B cell (primary cell): ENCODE measurements around the gene RPS6KL1.

Source experiments
- EZH2 ChIP-seq: IDR thresholded peaks from 2 replicates; pipeline ENCODE4 v1.6.1; 2012; ENCODE audit warnings: borderline replicate concordance, low read depth, mild to moderate bottlenecking, moderate library complexity, low read length; ENCODE audit not compliant: insufficient read depth, poor library complexity, severe bottlenecking
- TF ChIP-seq, protein P1 (sequence below): fragments of 200-600 bp; IDR thresholded peaks from one replicate; pipeline ENCODE4 v1.8.0; 2022; ENCODE audit warnings: antibody characterized with exemption, mild to moderate bottlenecking

DNA sequence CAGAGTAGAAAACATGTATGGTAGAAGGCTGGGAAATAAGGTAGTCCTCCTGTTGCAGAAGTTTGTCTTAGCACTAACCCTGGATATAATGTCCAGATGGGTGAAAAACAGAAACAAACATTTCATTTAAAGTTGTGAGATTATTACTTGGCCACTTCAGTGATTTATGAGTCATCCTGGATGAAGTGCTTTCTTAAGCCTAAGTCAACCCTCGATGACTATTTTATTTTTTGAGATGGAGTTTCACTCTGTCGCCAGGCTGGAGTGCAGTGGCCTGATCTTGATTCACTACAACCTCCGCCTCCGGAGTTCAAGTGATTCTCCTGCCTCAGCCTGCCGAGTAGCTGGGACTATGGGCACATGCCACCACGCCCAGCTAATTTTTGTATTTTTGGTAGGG is 31.2 kb downstream of the RPS6KL1 start:
- TF ChIP-seq, protein P1, sequence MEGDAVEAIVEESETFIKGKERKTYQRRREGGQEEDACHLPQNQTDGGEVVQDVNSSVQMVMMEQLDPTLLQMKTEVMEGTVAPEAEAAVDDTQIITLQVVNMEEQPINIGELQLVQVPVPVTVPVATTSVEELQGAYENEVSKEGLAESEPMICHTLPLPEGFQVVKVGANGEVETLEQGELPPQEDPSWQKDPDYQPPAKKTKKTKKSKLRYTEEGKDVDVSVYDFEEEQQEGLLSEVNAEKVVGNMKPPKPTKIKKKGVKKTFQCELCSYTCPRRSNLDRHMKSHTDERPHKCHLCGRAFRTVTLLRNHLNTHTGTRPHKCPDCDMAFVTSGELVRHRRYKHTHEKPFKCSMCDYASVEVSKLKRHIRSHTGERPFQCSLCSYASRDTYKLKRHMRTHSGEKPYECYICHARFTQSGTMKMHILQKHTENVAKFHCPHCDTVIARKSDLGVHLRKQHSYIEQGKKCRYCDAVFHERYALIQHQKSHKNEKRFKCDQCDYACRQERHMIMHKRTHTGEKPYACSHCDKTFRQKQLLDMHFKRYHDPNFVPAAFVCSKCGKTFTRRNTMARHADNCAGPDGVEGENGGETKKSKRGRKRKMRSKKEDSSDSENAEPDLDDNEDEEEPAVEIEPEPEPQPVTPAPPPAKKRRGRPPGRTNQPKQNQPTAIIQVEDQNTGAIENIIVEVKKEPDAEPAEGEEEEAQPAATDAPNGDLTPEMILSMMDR, result no peak
- no peak for TF ChIP-seq EZH2
